GM23338 (cell line): ENCODE results near the gene FAP.

Experiments used
- CREB1 ChIP-seq: fragments of 250-450 bp; sonication (Bioruptor Pico); IDR thresholded peaks from 2 replicates; pipeline ENCODE4 v1.5.0; 2020; ENCODE audit warnings: low read depth, mild to moderate bottlenecking, moderate library complexity
- CTCF ChIP-seq, 2 experiments: fragments of 200-600 bp in 1 of 2; sonication (generic) in 1 of 2; conservative IDR thresholded peaks; 2 replicates each; pipeline versions ENCODE4 v1.5.1 to v1.6.1; 2016 to 2017; ENCODE audit warnings: antibody characterized with exemption in 2 of 2, low read depth in 2 of 2, mild to moderate bottlenecking in 2 of 2, moderate library complexity in 1 of 2
- EZH2 ChIP-seq: fragments of 200-600 bp; sonication (generic); IDR thresholded peaks from one replicate; pipeline ENCODE4 v1.8.0; 2017; ENCODE audit warnings: antibody characterized with exemption, mild to moderate bottlenecking, low read depth; ENCODE audit not compliant: unreplicated experiment
- EZH2phosphoT487 ChIP-seq: fragments of 200-600 bp; sonication (generic); IDR thresholded peaks from one replicate; pipeline ENCODE4 v1.8.1; 2018; ENCODE audit warnings: antibody characterized with exemption; ENCODE audit not compliant: unreplicated experiment
- POLR2AphosphoS5 ChIP-seq: IDR thresholded peaks from 2 replicates; pipeline ENCODE4 v1.6.1; 2016; ENCODE audit warnings: antibody characterized with exemption, low read depth
- ZNF462 ChIP-seq: fragments of 250-450 bp; sonication (Bioruptor Pico); IDR thresholded peaks from 2 replicates; pipeline ENCODE4 v1.5.0; 2020; ENCODE audit warnings: mild to moderate bottlenecking, moderate library complexity

GRCh38 chr2:162148956-162149355 is 94.3 kb downstream of the FAP start:
- no peak for TF ChIP-seq CTCF (conservative IDR thresholded peaks at IDR 0.05; ENCODE audit: low read depth in 2 of 2)
- no peak for TF ChIP-seq POLR2AphosphoS5
- TF ChIP-seq ZNF462 = no peak
- TF ChIP-seq CREB1 (CRISPR knock-in tag) = no peak
- no peak for TF ChIP-seq EZH2
- no peak for TF ChIP-seq EZH2phosphoT487
